HG03342 (cell line): ENCODE data around the gene CBLB.

Source experiments
- ATAC-seq: cut with Tn5 transposase; IDR thresholded peaks from one replicate; pipeline ENCODE4 v1.9.1; 2021; ENCODE audit warnings: mild to moderate bottlenecking, moderate library complexity; ENCODE audit not compliant: unreplicated experiment

Gene CBLB

DNA sequence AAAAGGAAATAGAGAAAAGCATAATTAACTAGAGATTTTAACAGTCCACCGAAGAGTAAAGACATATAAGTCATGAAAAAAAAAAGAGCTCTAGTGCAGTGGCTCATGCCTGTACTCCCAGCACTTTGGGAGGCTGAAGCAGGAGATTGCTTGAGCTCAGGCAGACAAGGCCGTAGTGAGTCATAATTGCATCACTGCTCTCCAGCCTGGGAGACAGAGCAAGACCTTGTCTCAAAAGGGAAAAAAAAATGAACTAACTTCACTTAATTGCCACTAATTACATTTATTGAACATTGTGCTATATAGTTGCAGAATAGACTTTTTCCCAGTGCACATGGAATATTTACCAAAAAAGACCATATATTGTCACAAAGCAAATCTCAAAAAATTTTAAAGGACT, 221.8 kb downstream of the CBLB start:
- ATAC-seq, result no peak

DNA sequence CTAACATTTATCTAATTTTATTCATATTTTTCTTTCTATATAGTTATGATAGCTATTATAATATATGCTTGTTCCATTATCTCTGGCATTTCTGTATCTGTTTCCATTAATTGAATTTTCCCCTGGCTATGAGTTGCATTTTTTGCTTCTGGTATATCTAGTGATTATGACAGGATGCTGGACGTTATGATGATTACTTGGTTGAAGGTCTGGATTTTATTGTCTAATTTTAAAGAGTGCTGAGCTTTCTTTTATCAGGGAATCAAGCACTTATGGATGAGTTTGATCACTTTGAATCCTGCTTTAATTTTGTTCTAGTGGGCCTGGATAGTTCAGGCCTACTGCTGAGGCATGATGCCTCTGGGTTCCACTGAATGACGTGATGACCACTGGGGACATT, 229.7 kb downstream of the CBLB start:
- no peak for ATAC-seq

DNA sequence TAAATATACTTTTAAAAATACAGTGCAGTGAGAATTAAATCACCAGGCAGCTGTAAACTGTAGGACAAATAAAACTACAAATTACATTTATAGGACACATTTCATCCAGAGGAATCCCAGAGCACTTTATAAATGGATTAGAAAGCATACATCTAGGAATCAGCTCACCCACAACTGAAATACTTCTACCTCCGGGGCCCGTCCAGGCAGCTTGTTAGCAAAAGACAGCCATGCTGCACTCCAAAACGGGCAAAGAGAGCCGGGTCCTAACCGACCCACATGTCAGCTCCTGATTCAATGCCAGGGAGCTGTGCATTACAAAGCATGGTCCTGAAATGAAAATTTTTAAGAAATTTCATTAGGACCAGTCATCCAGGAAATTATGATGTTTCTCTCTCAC, 234.1 kb downstream of the CBLB start:
- no peak for ATAC-seq

DNA sequence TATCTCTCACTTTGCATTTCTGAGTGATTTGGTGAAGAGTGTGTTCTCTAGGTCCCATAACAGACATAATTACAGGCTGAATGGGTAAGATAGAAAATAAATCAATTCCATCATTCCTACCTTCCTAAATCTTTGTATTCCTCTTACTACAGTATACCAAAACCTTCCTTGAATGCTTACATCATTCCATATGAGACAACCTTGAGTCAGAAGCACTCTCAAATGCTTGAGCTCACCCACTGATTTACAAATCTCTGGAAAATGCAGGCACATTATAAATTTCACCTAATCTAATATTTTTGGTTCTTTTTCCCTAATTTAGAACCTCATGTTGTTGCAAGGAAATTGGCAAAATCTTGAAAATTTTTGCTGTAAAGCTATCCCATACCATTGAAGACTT, 239.1 kb downstream of the CBLB start:
- ATAC-seq, result no peak

DNA sequence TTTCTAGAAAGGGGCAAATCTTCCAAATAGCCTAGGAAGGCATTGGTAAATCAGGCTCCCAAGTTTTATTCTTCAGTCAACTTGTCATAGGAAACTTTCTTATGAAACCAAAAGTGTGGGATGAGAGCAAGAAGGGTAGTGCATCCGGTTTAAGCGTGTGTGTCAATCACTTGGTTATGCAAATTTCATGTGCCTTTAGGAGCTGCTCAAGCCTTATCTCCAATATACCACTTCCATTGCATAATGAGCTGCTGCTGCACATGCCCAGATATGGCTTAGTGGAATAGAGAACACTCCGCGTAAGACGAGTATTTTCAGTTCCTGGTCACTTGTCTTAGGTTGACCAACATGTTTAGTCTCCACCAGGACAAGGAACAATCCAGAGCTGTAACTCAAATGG, 242.1 kb downstream of the CBLB start:
- no peak for ATAC-seq

DNA sequence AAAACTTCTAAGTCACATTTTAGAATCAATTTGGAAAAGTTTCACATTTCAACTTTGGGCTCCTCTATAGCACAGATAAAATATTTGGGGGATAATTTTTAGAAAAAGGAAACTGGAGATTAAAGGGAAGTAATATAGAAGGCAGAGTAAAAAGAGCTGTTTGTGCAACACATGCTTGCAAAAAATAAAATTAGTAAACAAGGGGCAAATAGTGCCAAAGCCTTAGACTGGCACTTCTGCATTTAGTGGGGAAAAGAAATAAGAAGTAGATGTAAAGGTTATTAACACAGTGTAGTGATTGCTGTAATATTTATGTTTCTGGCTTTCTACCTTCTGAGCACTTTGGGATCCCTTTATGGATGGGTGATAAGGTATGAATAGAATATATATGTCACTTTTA, 246.6 kb downstream of the CBLB start:
- ATAC-seq, result no peak

DNA sequence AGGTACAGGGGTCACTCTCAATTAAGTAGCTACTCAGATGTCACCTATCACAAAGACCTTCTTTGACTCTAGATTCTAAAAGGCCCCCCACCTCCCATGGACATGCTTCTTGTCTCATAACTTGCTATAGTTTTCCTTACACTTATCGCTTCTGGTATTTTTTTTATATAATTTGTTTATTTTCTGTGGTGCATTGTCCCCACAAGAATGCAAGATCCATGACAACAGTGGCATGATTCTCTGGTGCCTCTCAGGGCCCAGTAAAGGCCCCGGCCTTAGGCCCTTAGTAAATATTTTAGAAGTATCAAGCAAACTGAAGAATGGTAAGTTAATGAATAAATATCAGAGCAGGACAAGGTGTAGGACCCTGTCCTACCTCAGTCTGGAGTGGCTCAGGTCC, 248.6 kb downstream of the CBLB start:
- ATAC-seq, result no peak

DNA sequence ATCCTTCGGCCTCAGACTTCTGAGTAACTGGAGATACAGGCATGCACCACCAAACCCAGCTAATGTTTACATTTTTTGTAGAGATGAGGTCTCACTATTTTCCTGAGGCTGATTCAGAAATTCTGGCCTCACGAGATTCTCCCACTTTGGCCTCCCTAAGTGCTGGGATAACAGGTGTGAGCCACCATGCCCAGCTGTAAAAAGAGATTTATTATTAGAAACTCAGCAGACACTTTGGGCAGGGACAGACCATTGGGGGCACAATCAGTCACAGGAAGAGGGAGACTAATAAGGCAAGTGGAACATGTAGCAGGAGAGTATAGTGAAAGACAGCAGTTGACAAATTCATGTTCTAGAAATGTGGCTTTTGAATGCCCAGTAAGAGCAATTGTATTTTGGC, 249.2 kb downstream of the CBLB start:
- ATAC-seq, result no peak

DNA sequence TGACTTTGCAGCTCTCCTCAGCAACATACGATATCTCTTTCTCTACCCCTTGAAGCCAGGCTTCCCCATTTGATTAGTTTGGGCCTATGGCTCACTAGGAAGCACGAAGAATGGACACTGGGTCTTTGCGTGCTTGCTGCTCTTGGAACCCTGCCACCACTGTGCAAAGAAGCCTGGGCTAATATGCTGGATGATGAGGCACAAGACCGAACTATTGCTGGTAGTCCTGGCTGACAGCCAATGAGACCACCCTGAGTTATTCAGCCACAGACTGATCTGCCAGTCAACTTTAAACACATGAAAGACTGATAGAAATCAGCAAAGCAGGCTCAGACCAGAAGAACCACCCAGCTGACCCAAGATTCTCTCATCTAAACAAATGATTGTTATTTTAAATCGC, 250.3 kb downstream of the CBLB start:
- ATAC-seq, result no peak

DNA sequence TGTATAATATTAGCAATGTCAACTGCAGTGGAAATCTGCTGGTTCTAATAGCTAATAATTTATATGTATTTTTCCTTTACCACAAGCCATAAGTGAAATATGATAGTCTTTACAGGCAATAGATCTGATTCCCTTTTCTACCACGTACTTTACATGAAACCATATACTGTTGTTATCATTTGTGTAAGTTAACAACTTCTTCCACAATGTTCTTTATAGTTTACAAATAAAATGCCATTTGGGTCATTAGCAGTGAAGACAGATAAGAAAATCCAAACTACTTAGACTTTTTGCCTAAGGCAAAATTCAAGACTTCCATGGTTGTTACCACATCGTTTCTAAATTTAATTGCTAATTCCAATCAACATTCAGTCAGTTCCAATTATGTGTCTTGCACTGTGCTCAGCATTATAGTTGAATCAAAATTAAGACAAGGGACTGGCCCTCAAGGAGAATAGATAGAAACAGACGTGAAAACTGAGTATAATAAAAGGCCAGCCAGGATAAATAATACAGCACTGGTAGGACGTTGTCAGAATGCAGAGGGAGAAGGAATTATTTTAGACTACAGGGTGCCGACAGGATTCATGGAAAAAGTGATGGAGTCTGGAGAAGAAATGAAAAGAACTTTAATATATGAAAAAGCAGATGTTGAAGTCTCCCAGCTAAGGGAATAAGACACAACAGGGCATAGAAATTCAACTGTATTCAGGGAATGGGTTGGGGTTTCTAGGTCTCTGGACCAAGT, 252.3 kb downstream of the CBLB start:
- ATAC-seq, result no peak

DNA sequence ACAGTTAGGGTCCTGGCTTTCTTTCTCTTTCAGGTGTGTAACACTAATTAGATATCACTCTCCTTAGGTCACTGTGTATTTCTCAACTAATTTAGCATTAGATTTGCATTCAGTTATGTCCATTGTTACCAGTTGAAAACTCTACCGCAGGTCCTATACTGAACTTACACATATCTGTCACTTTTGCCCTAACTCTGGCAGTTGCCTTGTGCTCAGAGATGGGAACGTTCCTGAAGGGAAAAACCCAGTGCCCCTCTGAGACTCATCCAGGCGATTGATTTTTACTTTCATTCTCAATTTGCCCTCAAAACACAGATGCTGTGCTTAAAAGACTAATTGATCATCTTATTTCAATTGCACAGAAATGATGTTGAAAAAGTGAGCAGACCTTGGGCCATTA, 253.0 kb downstream of the CBLB start:
- no peak for ATAC-seq

DNA sequence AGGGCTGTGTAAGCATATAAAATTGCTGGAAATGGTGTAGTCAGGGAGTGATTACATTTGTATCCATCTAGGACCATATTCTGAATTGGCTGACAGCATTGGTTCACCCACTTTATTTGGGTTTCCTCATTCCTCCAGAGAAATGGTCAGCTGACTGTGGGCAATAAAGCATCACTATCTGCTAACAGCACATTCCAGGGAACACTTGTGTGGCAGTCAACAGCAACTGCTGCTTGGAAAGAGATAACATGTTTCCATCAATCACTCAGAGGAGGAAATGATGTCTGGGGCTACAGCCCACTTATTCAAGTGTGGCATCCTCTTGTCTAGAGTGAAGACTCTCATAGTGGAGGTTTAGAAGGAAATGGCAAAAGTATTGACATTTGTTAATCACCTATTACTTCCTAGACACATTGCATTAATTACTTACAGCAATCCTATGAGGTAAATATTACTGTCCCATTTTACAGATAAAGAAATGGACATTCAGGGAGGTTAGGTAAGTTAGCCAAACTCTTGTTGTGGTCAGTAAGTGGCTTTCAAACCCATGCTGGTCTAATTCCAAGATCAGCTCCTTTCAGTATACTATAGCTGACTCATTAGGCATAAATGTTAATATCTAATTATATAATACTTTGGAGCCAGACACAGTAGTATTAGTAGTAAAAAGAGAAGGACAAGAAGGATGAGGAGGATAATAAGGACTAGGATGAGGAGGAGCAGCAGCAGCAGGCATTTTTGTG, 254.4 kb downstream of the CBLB start:
- ATAC-seq, result no peak

DNA sequence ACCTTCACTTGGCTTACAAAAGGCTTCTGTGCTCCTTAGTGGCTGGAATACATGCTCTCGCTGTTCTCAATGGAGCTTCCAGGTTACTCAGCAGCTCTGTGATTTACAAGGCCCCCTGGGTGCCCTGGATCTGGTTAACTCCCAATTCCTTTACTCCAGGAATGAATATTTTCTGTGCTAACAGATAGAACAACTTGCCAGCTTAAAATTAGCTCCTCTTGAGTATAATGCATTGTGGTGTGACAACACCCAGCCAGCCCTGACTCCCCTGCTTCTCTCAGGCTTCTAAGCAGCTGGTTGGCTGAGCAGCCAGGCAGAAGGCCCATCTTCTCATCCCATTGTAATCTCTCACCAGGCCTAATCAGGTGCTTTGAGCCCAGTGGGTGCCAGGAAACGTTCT, 255.7 kb downstream of the CBLB start:
- ATAC-seq, result no peak

DNA sequence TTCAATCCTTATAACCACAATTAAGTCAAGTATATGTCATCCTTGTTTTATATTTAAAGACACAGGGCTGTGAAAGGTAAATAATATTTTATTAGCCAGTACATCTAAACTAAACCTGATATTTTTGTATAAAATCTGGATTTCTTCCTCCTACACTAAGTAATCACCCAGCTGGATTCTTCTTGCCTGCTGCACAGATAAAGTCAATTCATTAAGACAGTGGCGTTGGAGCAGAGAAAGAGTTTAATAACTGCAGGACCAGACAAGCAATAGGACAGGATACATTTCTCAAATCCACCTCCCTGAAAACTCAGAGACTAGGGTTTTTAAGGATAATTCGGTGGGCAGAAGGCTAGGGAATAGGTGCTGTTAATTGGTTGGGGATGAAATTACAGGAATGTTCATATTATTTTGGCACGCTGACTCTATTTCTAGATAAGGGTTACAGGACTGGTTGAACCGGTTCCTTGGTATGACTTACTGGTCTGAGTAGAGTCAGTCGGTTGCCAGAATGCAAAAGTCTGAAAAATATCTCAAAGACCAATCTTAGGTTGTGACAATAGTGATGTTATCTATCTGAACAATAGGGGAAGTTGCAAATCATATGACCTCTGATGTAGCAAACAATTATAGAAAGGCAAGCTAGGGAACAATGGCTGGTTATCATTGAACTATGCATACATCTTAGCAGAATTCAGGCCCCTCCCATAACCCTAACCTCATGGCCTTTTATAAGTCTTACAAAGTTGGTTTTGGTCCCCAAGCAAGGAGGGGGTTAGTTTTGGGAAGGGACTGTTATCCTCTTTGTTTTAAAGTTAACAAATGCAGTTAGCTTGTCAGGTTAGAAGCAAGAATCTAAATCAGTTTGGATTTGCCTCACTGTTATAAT, 257.3 kb downstream of the CBLB start:
- no peak for ATAC-seq

DNA sequence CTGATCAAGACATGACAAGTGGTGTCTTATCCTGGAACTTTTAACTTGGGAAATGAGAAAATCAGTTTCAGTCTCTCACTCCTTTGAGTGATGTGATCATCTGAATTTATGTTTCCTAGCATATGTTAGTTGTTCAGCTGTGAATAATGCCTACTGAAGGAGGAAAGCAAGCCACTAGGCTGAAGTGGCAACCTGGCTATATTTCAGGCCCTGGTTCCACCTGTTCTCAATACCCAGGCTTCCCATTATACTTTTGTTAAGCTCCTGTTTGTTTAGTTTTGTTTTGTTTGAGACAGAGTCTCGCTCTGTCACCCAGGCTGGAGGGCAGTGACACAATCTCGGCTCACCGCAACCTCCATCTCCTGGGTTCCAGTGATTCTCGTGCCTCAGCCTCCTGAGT, 258.3 kb downstream of the CBLB start:
- ATAC-seq, result no peak

DNA sequence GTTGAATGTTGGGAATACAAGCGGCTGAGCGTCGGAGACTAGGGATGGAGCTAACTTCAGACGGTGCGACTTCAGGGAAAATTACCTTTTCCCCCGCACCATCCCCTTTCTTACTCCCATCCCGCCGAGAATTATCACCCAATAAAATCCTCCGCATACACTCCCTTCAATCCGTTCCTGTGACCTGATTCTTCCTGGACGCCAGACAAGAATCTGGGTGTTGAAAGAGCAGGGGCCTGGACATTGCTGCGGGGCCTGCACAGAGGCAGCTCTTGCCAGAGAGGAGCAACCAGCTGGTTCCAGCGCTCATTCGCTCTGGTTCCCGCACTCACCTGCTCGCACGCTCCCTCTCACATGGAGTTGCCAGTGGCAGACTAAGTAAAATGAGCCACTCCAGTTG, 260.2 kb downstream of the CBLB start:
- ATAC-seq, result no peak

DNA sequence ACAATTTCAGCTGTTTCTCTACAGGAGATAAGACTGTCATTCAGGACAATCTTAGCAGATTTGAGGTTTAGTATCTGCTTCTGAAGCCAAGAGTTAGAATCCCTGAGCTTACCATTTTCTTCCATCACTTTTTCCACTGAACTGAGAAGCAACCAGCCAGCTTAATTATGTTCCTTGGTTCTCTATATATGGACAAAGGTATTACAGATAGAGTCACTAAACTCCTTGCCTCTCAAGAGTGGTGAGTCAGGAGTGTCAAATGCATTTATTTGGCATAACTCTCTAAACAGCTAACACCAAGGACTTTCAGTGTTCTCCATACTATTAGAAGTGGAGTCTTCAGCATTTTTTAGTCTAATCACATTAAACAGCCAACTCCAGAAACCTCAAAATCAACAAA, 262.8 kb downstream of the CBLB start:
- no peak for ATAC-seq
